Activated CD4-positive, alpha-beta memory T cell treated with anti-CD3 and anti-CD28 coated beads for 36 hours (primary cell): Measurements from ENCODE around the gene FANCE. TPM values are rescaled to one million over a fixed set of nuclear protein-coding genes. Genes with fewer than 3 reads are reported as not detected.
"Not testable (repeated sequence)": the region's sequence is repeated elsewhere in the genome, so short reads cannot be mapped to it uniquely, and the experiment has no call there.

Experiments used
- CTCF ChIA-PET: fragments of 350-600 bp; sonication (Branson Sonifier 250); formaldehyde crosslinking; loops from one replicate; lab custom pipeline; 2021; ENCODE audit warnings: antibody characterized with exemption, inconsistent platforms; lab: Charles Lee
- POLR2A ChIA-PET: fragments of 350-600 bp; sonication (Branson Sonifier 250); formaldehyde crosslinking; loops from one replicate; lab custom pipeline; 2021; ENCODE audit warnings: antibody characterized with exemption; lab: Charles Lee
- DNase-seq: peaks from one replicate; pipeline ENCODE4 v3.0.0-alpha.2; 2020
- H3K27ac Mint-ChIP-seq: one replicate; pipeline ENCODE4 v1.8.0; 2021; ENCODE audit warnings: mixed read lengths
- H3K27me3 Mint-ChIP-seq: one replicate; pipeline ENCODE4 v1.8.0; 2021; ENCODE audit warnings: mixed read lengths
- H3K36me3 Mint-ChIP-seq: one replicate; pipeline ENCODE4 v1.8.0; 2021; ENCODE audit warnings: mixed read lengths
- H3K4me1 Mint-ChIP-seq: one replicate; pipeline ENCODE4 v1.8.0; 2021; ENCODE audit warnings: low read depth, mixed read lengths
- H3K4me3 Mint-ChIP-seq: one replicate; pipeline ENCODE4 v1.8.0; 2021; ENCODE audit warnings: mild to moderate bottlenecking, mixed read lengths
- H3K9me3 Mint-ChIP-seq: one replicate; pipeline ENCODE4 v1.8.0; 2021; ENCODE audit warnings: mixed read lengths
- intact Hi-C: fragments of 100-400 bp; cut with micrococcal nuclease; formaldehyde crosslinking; loops from one replicate; pipeline ENCODE4 v1.15.1; 2023
- total RNA-seq, 2 experiments: library from RNA; stranded (reverse); gene quantifications; one replicate each; pipeline ENCODE4 v1.2.3, GENCODE V29; 2021

FANCE gene
- total RNA-seq, 2 experiments from 2014 or later = 18.9 to 19.2 TPM

DNA sequence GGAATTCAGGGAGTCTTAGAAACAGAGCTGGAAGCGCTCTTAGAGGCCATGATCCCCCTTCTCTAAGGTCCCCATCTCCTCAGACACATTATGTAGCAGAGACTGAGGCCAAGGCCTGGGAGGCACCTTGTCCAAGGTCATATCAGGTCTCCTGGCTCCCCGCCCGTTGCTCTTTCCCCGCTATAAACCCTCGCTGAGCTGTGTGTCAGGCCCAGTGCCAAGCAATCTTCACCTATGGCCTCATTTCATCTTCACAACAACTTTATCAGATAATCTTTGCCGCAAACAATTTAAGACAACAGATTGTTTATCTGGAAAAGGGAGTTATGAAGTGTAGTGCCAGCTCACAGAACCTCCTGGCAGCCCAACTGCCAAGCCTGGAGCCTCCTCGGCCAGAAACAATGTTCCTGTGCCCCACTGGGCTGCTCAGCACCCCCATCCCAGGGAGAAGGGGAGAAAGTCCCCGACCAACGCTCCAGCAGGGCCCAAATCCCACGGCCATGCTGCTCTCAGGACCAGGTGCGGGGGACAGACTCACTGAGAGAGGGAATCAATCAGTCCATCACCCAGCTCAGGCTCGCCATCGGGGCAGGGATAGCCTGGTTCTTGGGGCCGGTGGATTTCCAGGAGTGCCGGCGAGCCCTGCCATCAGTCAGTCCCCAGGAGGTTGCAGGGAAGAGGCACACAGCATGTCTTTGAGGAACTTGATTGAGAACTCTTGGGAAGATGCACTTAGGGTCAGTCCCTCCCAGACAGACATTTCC, 16.9 kb upstream of the FANCE start:
- POLR2A ChIA-PET = no interaction called here
- peaks cover under 1% of the 10 kb centered on the region for H3K9me3 Mint-ChIP-seq
- H3K27me3 Mint-ChIP-seq = no peaks in the 10 kb centered on the region
- no peak overlapping the region for H3K27ac Mint-ChIP-seq
- no peak overlapping the region for H3K4me3 Mint-ChIP-seq
- CTCF ChIA-PET = interaction anchor here (0.7 to 1.2 kb wide), 2 partner anchors 14 to 93 kb away, joined by 3 to 7 read pairs; partner anchors contain the start of gene PPARD
- intact Hi-C loops = no loop called here
- H3K4me1 Mint-ChIP-seq = no peaks in the 10 kb centered on the region
- DNase-seq = no peak
- H3K36me3 Mint-ChIP-seq = no peaks in the 10 kb centered on the region

DNA sequence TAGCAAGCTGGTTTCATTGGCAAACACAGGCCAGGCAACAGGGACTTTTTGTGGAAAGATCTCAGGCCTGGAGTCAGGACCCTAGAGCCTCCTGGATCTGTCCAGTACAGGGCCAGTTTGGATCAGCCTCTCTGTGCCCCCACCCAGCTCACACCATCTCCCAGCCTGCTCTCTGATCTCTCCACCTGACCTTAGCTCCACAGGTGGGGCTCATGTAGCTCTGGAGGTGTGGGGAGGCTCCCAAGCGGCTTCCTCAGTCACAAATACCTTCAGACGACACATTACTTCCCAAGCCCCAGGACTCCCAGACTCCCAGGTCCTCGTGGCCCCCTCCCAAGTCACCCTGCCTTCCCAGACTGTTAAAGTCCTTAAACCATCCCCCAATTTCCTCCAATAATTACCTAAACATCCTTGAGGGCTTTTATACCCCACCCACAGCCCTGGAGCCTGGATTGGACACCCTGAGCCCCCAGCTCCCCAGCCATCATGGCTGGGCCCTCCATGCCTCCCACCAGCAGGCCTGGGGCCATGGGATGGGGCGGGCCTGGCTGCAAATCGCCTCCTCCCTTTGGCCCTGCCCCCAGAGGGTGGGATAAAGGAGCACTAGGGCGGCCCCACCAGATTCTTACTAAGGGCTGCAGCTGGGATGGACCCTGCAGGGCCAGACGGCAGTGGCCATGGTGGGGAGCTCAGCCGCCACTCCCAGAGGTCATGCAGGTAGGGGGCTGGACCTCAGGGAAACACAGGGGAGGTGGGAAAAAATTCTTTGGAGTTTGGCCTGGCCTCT, 15.9 kb upstream of the FANCE start:
- H3K4me3 Mint-ChIP-seq = no peak overlapping the region
- H3K27ac Mint-ChIP-seq = no peak overlapping the region
- no peak for DNase-seq
- no peaks in the 10 kb centered on the region for H3K4me1 Mint-ChIP-seq
- H3K9me3 Mint-ChIP-seq = no peaks in the 10 kb centered on the region
- H3K27me3 Mint-ChIP-seq = no peaks in the 10 kb centered on the region
- no peaks in the 10 kb centered on the region for H3K36me3 Mint-ChIP-seq
- ChIA-PET POLR2A (interaction anchor here (0.6 to 1.1 kb wide), 2 partner anchors 20 to 36 kb away, joined by 3 to 7 read pairs; no protein-coding TSS in a partner anchor), CTCF (interaction anchor here (1.2 to 2.1 kb wide), 2 partner anchors 13 to 94 kb away, joined by 7 to 8 read pairs; partner anchors contain the start of gene PPARD)
- intact Hi-C loops = no loop called here

DNA sequence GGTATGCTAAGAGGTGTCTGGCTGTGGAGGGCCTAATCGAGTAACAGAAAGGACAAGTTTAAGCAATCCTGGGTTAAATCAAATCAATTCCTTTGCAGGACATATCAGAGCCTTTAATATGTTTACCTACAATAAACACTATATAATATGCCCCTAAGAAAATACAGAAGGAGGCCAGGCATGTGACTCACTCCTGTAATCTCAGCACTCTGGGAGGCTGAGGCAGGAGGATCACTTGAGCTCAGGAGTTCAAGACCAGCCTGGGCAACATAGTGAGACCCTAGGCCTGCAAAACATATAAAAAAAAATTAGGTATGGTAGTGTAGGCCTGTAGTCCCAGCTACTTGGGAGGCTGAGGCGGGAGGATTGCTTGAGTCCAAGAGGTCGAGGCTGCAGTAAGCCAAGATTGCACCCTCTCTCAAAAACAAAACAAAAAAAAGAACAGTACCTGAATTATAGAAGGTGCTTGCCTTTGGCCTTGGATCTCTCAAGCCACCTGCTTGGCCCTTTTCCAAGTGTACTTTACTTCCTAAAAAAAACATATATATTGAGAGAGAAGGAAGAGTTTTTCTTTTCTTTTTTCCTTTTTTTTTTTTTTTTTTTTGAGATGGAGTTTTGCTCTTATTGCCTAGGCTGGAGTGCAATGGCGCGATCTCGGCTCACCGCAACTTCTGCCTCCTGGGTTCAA, 13.6 kb upstream of the FANCE start:
- H3K36me3 Mint-ChIP-seq, H3K4me3 Mint-ChIP-seq, intact Hi-C loops, H3K27ac Mint-ChIP-seq, H3K4me1 Mint-ChIP-seq, POLR2A ChIA-PET, H3K9me3 Mint-ChIP-seq, DNase-seq, H3K27me3 Mint-ChIP-seq: not testable (repeated sequence)
- CTCF ChIA-PET = interaction anchor here (2.1 kb wide), 1 partner anchor 11 kb away, joined by 8 read pairs; no protein-coding TSS in a partner anchor

DNA sequence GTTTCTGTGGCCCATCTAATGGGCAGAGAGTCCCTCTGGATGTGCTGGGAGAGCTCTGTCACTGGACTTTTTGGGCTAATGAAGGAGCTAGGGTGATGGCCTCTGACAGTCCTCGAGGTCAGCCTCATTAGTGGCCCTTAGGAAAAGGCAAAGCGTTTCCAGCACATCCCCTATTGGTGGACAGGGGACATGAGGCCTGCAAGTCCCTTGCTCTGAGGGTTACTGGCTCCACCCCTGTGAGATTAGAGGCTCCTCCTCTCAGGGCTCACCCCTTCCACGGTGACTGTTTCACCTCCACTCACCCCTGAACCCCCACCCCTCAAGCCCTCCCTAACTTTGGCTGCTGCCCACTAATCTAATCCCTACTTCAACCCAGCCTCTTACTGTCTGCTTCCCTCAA, 12.8 kb upstream of the FANCE start:
- H3K4me3 Mint-ChIP-seq = no peak overlapping the region
- ChIA-PET POLR2A (no interaction called here), CTCF (no interaction called here)
- intact Hi-C loops = no loop called here
- H3K27me3 Mint-ChIP-seq = no peaks in the 10 kb centered on the region
- no peak overlapping the region for H3K27ac Mint-ChIP-seq
- H3K4me1 Mint-ChIP-seq = no peaks in the 10 kb centered on the region
- no peaks in the 10 kb centered on the region for H3K36me3 Mint-ChIP-seq
- no peaks in the 10 kb centered on the region for H3K9me3 Mint-ChIP-seq
- no peak for DNase-seq

DNA sequence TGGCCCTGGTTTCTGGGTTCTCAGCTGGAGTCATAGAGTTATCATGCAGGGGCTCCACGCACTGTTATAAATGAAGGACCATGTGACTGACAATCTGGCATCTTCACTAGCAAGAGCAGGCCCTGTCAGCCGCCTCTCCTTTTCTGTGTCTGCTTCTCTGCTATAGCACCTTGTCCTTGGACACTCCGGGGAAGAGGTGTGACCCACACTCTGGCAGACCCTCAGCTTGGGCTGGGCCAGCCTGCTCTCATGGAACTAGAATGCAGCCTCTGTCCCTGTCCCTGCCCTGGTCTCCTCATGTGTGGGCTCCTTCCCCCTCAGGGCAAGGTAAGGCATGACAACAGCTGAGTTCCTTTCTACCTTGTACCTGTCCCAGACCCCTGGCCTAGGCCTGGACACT, 10.9 kb upstream of the FANCE start:
- ChIA-PET CTCF (interaction anchor here (1.7 kb wide), 1 partner anchor 9 kb away, joined by 3 read pairs; no protein-coding TSS in a partner anchor), POLR2A (no interaction called here)
- no peaks in the 10 kb centered on the region for H3K9me3 Mint-ChIP-seq
- H3K27me3 Mint-ChIP-seq = no peaks in the 10 kb centered on the region
- intact Hi-C loops = no loop called here
- no peak overlapping the region for H3K27ac Mint-ChIP-seq
- no peak overlapping the region for H3K4me3 Mint-ChIP-seq
- peaks cover 6% of the 10 kb centered on the region for H3K4me1 Mint-ChIP-seq
- DNase-seq = no peak
- H3K36me3 Mint-ChIP-seq = no peaks in the 10 kb centered on the region

DNA sequence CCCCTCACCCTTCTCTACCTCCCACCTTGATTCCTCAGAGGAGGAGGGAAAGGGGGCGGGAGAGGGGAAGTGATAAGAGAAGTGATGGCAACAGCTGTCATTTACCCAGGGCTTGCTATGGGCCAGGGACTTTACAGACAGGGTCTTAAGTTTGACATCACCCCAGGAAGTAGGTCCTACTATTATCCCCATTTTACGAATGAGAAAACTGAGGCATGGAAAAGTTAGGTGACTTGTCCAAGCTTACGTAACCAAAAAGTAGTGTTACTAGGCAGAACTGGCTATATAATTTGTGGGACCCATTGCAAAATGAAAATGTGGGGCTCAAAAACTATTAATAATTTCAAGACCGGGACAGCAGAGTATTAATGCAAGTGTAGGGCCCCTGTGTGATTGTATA, 10.5 kb upstream of the FANCE start:
- no peak overlapping the region for H3K27ac Mint-ChIP-seq
- CTCF ChIA-PET = interaction anchor here (1.7 kb wide), 1 partner anchor 8 kb away, joined by 3 read pairs; no protein-coding TSS in a partner anchor
- no peaks in the 10 kb centered on the region for H3K9me3 Mint-ChIP-seq
- DNase-seq = no peak
- no peaks in the 10 kb centered on the region for H3K27me3 Mint-ChIP-seq
- no peak overlapping the region for H3K4me3 Mint-ChIP-seq
- H3K36me3 Mint-ChIP-seq = no peaks in the 10 kb centered on the region
- intact Hi-C loops = no loop called here
- H3K4me1 Mint-ChIP-seq = peaks cover 6% of the 10 kb centered on the region
- POLR2A ChIA-PET = no interaction called here

DNA sequence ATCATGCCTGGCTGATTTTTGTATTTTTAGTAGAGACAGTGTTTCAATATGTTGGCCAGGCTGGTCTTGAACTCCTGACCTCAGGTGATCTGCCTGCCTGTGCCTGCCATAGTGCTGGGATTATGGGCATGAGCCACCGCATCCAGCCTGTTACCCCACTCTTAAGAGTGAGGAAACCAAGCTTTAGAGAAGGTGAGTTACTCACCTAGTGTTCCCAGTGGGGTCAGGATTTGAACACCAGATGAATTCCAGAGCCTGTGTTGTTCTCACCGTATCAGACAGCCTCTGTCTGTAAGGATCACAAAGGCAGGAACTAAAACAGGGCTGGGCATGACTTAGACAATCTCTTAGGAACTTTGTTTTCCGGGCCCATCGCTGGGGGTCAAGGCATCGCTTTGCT, 9.4 kb upstream of the FANCE start:
- no peak overlapping the region for H3K27ac Mint-ChIP-seq
- H3K27me3 Mint-ChIP-seq = no peaks in the 10 kb centered on the region
- no peaks in the 10 kb centered on the region for H3K9me3 Mint-ChIP-seq
- intact Hi-C loops = no loop called here
- no peak for DNase-seq
- POLR2A ChIA-PET = no interaction called here
- no peak overlapping the region for H3K4me3 Mint-ChIP-seq
- no peaks in the 10 kb centered on the region for H3K36me3 Mint-ChIP-seq
- CTCF ChIA-PET = interaction anchor here (1.2 kb wide), 1 partner anchor 101 kb away, joined by 6 read pairs; no protein-coding TSS in a partner anchor
- H3K4me1 Mint-ChIP-seq = peaks cover 6% of the 10 kb centered on the region

DNA sequence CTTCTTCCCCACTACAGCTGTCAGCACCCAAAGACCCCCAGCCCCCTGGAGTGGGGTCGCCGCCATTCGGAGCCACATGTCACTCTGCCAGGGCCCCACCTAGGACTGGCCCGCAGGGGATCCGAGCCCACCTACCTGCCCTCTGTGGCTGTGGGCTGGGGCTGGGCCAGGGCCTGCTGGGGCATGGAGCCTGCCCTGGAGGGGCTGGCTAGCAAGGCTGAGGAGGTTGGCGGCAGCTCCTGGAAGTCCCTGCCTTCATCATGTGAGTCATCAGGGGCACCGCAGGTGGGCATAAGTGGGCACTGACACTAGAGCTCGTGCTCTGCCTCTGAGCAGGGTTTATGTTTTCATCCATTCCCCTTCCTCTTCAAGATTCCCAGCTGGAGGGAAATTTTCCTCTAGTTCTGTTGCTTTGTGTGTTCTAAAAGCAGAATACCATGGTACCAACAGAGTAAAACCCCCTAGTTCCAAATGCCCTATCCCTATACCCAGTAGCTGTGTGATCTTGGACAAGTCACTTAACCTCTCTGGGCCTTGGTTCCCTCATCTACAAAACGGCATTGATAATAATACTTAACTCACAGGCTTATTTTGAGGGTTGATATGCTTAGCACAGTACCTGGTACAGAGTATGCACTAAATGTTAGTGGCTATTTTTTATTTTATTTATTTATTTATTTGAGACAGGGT, 8.7 kb upstream of the FANCE start:
- POLR2A ChIA-PET = no interaction called here
- no peaks in the 10 kb centered on the region for H3K27me3 Mint-ChIP-seq
- H3K4me3 Mint-ChIP-seq = no peak overlapping the region
- no peak for DNase-seq
- no peaks in the 10 kb centered on the region for H3K9me3 Mint-ChIP-seq
- H3K4me1 Mint-ChIP-seq = peaks cover 6% of the 10 kb centered on the region
- H3K27ac Mint-ChIP-seq = no peak overlapping the region
- no peaks in the 10 kb centered on the region for H3K36me3 Mint-ChIP-seq
- intact Hi-C loops = no loop called here
- CTCF ChIA-PET = interaction anchor here (1.2 kb wide), 1 partner anchor 102 kb away, joined by 6 read pairs; no protein-coding TSS in a partner anchor

DNA sequence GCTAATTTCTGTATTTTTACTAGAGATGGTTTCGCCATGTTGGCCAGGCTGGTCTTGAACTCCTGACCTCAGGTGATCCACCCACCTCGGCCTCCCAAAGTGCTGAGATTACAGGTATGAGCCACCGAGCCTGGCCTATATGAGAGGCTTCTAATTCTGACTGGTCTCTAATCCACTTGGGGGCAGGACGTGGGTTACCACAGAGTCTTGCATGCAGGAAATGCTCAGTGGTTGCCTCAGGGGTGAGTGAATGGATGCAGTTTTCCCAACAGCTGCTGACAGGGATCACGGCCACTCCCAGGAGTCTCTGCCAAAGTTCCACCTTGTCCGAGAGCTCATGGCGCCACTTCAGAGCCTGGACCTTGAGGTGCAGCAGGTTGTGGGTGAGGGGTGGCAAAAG, 6.4 kb upstream of the FANCE start:
- ChIA-PET POLR2A (no interaction called here), CTCF (interaction anchor here (1.8 kb wide), 1 partner anchor 104 kb away, joined by 6 read pairs; the partner anchor contains the start of gene PPARD)
- H3K4me3 Mint-ChIP-seq = no peak overlapping the region
- peaks cover 6% of the 10 kb centered on the region for H3K4me1 Mint-ChIP-seq
- no peaks in the 10 kb centered on the region for H3K9me3 Mint-ChIP-seq
- H3K27me3 Mint-ChIP-seq = no peaks in the 10 kb centered on the region
- DNase-seq = peak; percentile 60
- H3K36me3 Mint-ChIP-seq = no peaks in the 10 kb centered on the region
- intact Hi-C loops = no loop called here
- no peak overlapping the region for H3K27ac Mint-ChIP-seq

DNA sequence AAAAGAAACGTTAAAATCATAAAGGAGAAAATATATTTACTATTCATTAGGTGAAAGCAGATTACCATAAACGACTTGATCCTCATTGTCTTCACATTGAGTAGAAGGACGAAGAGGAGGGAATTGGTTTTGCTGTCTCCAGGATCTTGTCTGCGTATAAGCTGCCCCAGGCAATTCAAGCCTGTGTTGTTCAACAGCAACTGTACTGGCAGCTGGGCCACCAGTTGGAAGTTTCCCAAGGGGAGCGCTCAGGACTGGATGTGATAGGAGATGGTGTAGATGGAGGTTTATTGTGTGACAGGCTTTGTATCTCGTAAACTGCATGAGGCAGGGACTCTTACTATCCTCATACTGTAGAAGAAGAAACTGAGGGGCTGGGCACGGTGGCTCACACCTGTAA, 3.9 kb upstream of the FANCE start:
- Mint-ChIP-seq H3K9me3 (no peaks in the 10 kb centered on the region), H3K36me3 (no peaks in the 10 kb centered on the region), H3K27ac (no peak overlapping the region), H3K4me3 (no peak overlapping the region), H3K27me3 (no peaks in the 10 kb centered on the region), H3K4me1 (peaks cover 19% of the 10 kb centered on the region)
- intact Hi-C loops = no loop called here
- no peak for DNase-seq
- ChIA-PET CTCF (interaction anchor here (0.8 to 8.8 kb wide), 10 partner anchors 8 to 191 kb away, joined by 3 to 219 read pairs (median 5); partner anchors contain the start of genes DEF6, PPARD and ZNF76), POLR2A (interaction anchor here (1.5 kb wide), 1 partner anchor 105 kb away, joined by 3 read pairs; no protein-coding TSS in a partner anchor)

DNA sequence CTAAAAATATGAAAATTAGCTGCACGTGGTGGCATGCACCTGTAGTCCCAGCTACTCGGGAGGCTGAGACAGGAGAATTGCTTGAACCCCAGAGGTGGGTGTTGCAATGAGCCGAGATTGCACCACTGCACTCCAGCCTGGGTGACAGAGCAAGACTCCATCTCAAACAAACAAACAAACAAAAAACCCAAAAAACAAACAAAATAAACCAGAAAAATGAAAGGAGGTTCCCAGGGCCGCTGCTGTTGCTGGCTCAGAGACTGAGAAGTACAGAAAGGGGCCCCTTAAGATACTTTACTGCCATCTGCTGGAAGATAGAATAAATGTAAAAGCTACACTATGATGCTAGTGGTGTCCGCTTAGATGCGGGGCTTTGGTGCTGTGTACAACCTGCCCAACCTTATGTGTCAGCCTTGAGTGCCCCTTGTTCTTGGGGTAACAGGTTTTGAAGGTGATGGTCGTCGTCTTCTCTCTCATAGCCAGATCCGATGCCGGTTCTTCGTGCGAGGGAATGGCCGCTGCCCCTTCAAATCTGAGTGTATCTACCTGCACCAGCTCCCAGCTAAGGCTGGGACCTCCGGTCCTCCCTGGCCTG, 2.8 kb upstream of the FANCE start:
- Mint-ChIP-seq H3K9me3 (no peaks in the 10 kb centered on the region), H3K27ac (no peak overlapping the region), H3K27me3 (no peaks in the 10 kb centered on the region), H3K4me1 (peaks cover 29% of the 10 kb centered on the region), H3K36me3 (peaks cover 2% of the 10 kb centered on the region), H3K4me3 (no peak overlapping the region)
- ChIA-PET CTCF (interaction anchor here (0.6 to 8.8 kb wide), 43 partner anchors 8 to 528 kb away, joined by 3 to 219 read pairs (median 4); partner anchors contain the start of genes DEF6, PPARD, RPL10A and ZNF76), POLR2A (interaction anchor here (0.6 to 1.5 kb wide), 5 partner anchors 24 to 151 kb away, joined by 3 to 8 read pairs (median 4); partner anchors contain the start of gene PPARD)
- peak; percentile 44 for DNase-seq
- intact Hi-C loops = loop anchor here (1.0 kb wide), 2 partner anchors 107 to 152 kb away; partner anchors contain the start of genes DEF6 and PPARD
